ENCODE results near the gene MPL.

- no peak for TF ChIP-seq CTCF (IDR thresholded peaks at IDR 0.05; ENCODE audit: insufficient read depth, low read depth, low read length)
- TF ChIP-seq EZH2 (IDR thresholded peaks at IDR 0.05; ENCODE audit: insufficient read depth, low read length), result no peak
Observed at GRCh38 chr1:43293176-43293575, 44.4 kb upstream of the MPL start.

Data from astrocyte (in vitro differentiated cells and primary cell).